ENCODE data around the gene SNRPB. TPM values are rescaled to one million over a fixed set of nuclear protein-coding genes. Genes with fewer than 3 reads are reported as not detected.

Gene SNRPB
- total RNA-seq, 1 experiment from 2014 or later: 1,009 TPM

DNA sequence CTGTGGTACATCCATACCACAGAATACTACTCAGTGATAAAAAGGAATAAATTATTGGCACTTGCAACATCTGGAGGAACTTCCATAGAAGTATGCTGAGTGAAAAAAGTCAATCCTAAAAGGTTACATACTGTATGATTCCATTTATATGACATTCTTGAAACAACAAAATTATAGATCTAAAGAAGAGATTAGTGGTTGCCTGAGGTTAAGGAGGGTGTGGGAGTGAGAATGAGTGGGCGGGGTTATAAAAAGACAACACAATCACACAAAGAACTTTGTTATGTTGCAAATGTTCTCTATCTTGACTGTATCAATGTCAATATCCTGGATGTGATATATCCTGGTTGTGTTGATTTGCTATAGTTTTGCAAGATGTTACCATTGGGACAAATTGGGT is 21.2 kb downstream of the SNRPB start:
- in situ Hi-C loops (cut with HindIII; ENCODE audit: low sequenced_read_pairs): no loop called here
- DNase-seq (ENCODE audit: low spot score): no peak

- in situ Hi-C loops (cut with HindIII; ENCODE audit: low sequenced_read_pairs): no loop called here
- no peak for DNase-seq (ENCODE audit: low spot score)
Observed at GRCh38 chr20:2446845-2447244, 23.7 kb downstream of the SNRPB start.

GRCh38 chr20:2431185-2431584 is 39.4 kb downstream of the SNRPB start:
- in situ Hi-C loops (cut with HindIII; ENCODE audit: low sequenced_read_pairs): no loop called here
- no peak for DNase-seq (ENCODE audit: low spot score)

- DNase-seq (ENCODE audit: low spot score): no peak
- in situ Hi-C loops (cut with HindIII; ENCODE audit: low sequenced_read_pairs): no loop called here
Observed at GRCh38 chr20:2430538-2430937, 40.1 kb downstream of the SNRPB start.

- DNase-seq (ENCODE audit: low spot score): no peak
- in situ Hi-C loops (cut with HindIII; ENCODE audit: low sequenced_read_pairs): no loop called here
Observed at GRCh38 chr20:2429051-2429450, 41.5 kb downstream of the SNRPB start.

DNA sequence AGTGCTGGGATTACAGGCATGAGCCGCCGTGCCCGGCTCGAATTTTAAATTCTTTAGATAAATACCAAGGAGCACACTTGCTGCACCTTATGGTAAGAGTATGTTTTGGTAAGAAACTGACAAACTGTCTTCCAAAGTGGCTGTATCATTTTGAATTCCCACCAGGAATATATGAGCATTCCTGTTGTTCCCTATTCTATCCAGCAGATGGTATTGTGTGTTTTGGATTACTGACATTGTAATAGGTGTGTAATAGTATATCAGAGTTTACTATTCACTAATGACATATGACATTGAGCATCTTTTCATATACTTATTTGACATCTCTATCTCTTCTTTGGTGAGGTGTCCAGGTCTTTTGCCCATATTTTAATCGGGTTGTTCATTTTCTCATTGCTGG is 49.3 kb downstream of the SNRPB start:
- in situ Hi-C loops (cut with HindIII; ENCODE audit: low sequenced_read_pairs): no loop called here
- no peak for DNase-seq (ENCODE audit: low spot score)

GRCh38 chr20:2420510-2420909 is 50.1 kb downstream of the SNRPB start:
- in situ Hi-C loops (cut with HindIII; ENCODE audit: low sequenced_read_pairs): no loop called here
- no peak for DNase-seq (ENCODE audit: low spot score)

DNA sequence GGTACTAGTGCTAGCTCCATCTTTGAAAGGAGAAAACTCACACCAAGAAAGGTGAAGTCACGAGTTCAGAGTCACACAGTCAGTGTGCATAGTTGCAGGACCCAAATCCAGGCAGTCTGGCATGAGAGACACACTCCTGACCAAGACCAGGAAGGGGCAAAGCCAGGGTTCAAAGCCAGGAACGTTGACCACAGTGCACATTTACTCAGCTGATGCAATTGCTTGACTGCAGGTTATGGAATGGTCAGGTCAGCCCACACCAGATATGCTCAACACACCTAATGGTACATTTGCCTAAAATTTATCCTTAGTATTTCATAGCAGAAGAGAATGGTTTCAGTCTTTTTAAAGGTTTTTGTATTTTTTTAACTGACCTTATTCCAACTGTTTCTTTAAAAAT is 52.2 kb downstream of the SNRPB start:
- in situ Hi-C loops (cut with HindIII; ENCODE audit: low sequenced_read_pairs): no loop called here
- DNase-seq (ENCODE audit: low spot score): no peak

DNA sequence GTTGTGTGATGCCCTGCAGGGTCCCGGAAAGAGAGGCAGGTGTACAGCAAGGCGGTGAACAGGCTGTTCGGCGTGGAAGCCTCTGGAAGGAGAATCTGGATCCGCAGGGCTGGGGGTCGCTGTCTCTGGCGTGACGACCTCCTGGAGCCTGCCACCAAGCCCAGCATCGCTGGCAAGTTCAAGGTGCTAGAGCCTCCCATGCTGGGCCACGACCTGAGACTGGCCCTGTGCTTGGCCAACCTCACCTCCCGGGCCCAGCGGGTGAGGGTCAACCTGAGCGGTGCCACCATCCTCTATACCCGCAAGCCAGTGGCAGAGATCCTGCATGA is 53.4 kb downstream of the SNRPB start:
- in situ Hi-C loops (cut with HindIII; ENCODE audit: low sequenced_read_pairs): no loop called here
- DNase-seq (ENCODE audit: low spot score): no peak

DNA sequence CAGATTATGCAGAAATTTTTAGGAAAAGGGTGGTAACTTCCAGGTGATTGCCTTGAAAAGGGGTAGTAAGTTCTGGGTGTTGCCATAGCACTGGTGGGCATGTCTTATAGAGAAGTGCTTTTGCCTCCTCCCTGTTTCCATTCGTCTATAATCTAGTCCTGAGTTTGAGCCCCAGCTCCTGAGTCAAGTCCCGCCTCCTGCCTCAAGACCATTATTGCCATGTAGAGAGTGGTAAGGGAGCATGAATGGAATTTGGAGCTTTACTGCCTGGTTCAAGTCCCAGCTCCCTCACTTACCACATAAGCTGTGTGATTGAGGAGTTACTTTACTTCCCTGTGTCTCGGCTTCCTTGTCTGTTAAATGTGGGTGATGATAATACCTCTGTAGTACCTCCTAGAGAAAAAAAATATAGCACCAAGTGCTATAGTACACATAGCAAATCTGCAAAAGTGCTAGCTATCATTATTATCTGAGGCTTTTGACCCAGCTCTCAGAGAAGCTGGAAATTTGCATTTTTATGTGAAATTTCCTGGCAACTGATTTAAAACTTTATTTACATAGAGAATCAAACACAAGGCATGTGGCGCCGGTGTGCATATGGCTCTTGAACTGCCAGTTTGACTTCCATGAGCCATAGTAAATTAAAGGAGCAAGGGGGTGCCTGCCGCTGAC is 53.9 kb downstream of the SNRPB start:
- no peak for DNase-seq (ENCODE audit: low spot score)
- in situ Hi-C loops (cut with HindIII; ENCODE audit: low sequenced_read_pairs): no loop called here

Other genes with a start within 250 kb of the SNRPB start
- not detected in 2 replicates for gene TGM3, start 174.8 kb downstream of the SNRPB start, total RNA-seq (2014; rRNA removed; shearing (Covaris generic))
- gene TGM6, start 89.9 kb downstream of the SNRPB start, total RNA-seq (2014; rRNA removed; shearing (Covaris generic)): not detected in 2 replicates
- gene ZNF343, start 38.1 kb upstream of the SNRPB start, total RNA-seq (2014; rRNA removed; shearing (Covaris generic)): 7.6 and 11.3 TPM in 2 replicates
- gene TMC2, start 65.8 kb upstream of the SNRPB start, total RNA-seq (2014; rRNA removed; shearing (Covaris generic)): not detected in 2 replicates
- 249 and 340 TPM in 2 replicates for gene NOP56, start 181.8 kb upstream of the SNRPB start, total RNA-seq (2014; rRNA removed; shearing (Covaris generic))
- gene IDH3B, start 193.4 kb upstream of the SNRPB start, total RNA-seq (2014; rRNA removed; shearing (Covaris generic)): 204 and 239 TPM in 2 replicates
- 0.25 TPM in 1 of 2 replicates, not detected in the other for gene EBF4, start 222.0 kb upstream of the SNRPB start, total RNA-seq (2014; rRNA removed; shearing (Covaris generic))